GM23338 (cell line): Measurements from ENCODE around the gene MARK3. TPM values are rescaled to one million over a fixed set of nuclear protein-coding genes. Genes with fewer than 3 reads are reported as not detected.

Experiments
- ATAC-seq: fragments of 200-7000 bp; cut with Tn5 transposase; 3 replicates; pipeline ENCODE4 v1.9.1; 2020
- DNase-seq: peaks from one replicate; pipeline ENCODE4 v3.0.0-alpha.2; 2015; ENCODE audit warnings: low spot score
- H2AFZ ChIP-seq: fragments of 200-600 bp; sonication (generic); 2 replicates; pipeline ENCODE4 v1.8.0; 2016; ENCODE audit warnings: antibody characterized with exemption, mild to moderate bottlenecking, moderate library complexity
- H3F3A ChIP-seq: fragments of 200-600 bp; sonication (generic); replicated peaks from 2 replicates; pipeline ENCODE4 v1.8.0; 2017; ENCODE audit warnings: antibody characterized with exemption, mixed run types, low read depth
- H3K27ac ChIP-seq: fragments of 200-600 bp; sonication (generic); 2 replicates; pipeline ENCODE4 v1.6.1; 2016; ENCODE audit warnings: low read depth
- H3K27me3 ChIP-seq: fragments of 200-600 bp; sonication (generic); 2 replicates; pipeline ENCODE4 v1.8.0; 2016; ENCODE audit warnings: mild to moderate bottlenecking, mixed run types, moderate library complexity; ENCODE audit not compliant: insufficient read depth
- H3K36me3 ChIP-seq: fragments of 200-600 bp; sonication (generic); 2 replicates; pipeline ENCODE4 v1.8.0; 2016; ENCODE audit warnings: mild to moderate bottlenecking; ENCODE audit not compliant: insufficient read depth
- H3K4me1 ChIP-seq: fragments of 200-600 bp; sonication (generic); 2 replicates; pipeline ENCODE4 v1.8.0; 2016; ENCODE audit warnings: mild to moderate bottlenecking, moderate library complexity; ENCODE audit not compliant: insufficient read depth
- H3K4me2 ChIP-seq: fragments of 200-600 bp; sonication (generic); 2 replicates; pipeline ENCODE4 v1.7.1; 2017; ENCODE audit warnings: mixed run types
- H3K4me3 ChIP-seq: fragments of 200-600 bp; sonication (generic); 2 replicates; pipeline ENCODE4 v1.6.1; 2016; ENCODE audit warnings: mixed run types
- H3K79me2 ChIP-seq: fragments of 200-600 bp; sonication (generic); replicated peaks from 2 replicates; pipeline ENCODE4 v1.8.0; 2017; ENCODE audit warnings: mild to moderate bottlenecking; ENCODE audit not compliant: insufficient read depth
- H3K9me2 ChIP-seq: fragments of 200-600 bp; sonication (generic); 2 replicates; pipeline ENCODE4 v1.8.0; 2017; ENCODE audit not compliant: insufficient read depth
- H4K20me1 ChIP-seq: fragments of 200-600 bp; sonication (generic); replicated peaks from 2 replicates; pipeline ENCODE4 v1.8.0; 2017; ENCODE audit warnings: mild to moderate bottlenecking; ENCODE audit not compliant: insufficient read depth
- H3K27ac Mint-ChIP-seq: 2 replicates; pipeline ENCODE4 v1.8.0; 2020; ENCODE audit warnings: inconsistent platforms, mild to moderate bottlenecking, moderate library complexity, mixed read lengths
- H3K27me3 Mint-ChIP-seq: 3 replicates; pipeline ENCODE4 v1.8.0; 2022; ENCODE audit warnings: low read depth, mild to moderate bottlenecking, moderate library complexity, mixed read lengths, inconsistent platforms; ENCODE audit not compliant: insufficient read depth, poor library complexity
- H3K36me3 Mint-ChIP-seq: 3 replicates; pipeline ENCODE4 v1.8.0; 2021; ENCODE audit warnings: low read depth, mild to moderate bottlenecking, inconsistent platforms, moderate library complexity, mixed read lengths
- H3K4me1 Mint-ChIP-seq: 3 replicates; pipeline ENCODE4 v1.8.0; 2020; ENCODE audit warnings: mild to moderate bottlenecking, inconsistent platforms, mixed read lengths
- H3K4me3 Mint-ChIP-seq: 3 replicates; pipeline ENCODE4 v1.8.0; 2021; ENCODE audit warnings: moderate library complexity, mild to moderate bottlenecking, inconsistent platforms, mixed read lengths
- H3K9me3 Mint-ChIP-seq: 3 replicates; pipeline ENCODE4 v1.8.0; 2020; ENCODE audit warnings: moderate library complexity, mild to moderate bottlenecking, inconsistent platforms, mixed read lengths
- CREB1 ChIP-seq: fragments of 250-450 bp; sonication (Bioruptor Pico); IDR thresholded peaks from 2 replicates; pipeline ENCODE4 v1.5.0; 2020; ENCODE audit warnings: low read depth, mild to moderate bottlenecking, moderate library complexity
- ETS1 ChIP-seq: IDR thresholded peaks from 2 replicates; pipeline ENCODE4 v1.6.1; 2016; ENCODE audit warnings: antibody characterized with exemption
- EZH2 ChIP-seq: fragments of 200-600 bp; sonication (generic); IDR thresholded peaks from one replicate; pipeline ENCODE4 v1.8.0; 2017; ENCODE audit warnings: antibody characterized with exemption, mild to moderate bottlenecking, low read depth; ENCODE audit not compliant: unreplicated experiment
- EZH2phosphoT487 ChIP-seq: fragments of 200-600 bp; sonication (generic); IDR thresholded peaks from one replicate; pipeline ENCODE4 v1.8.1; 2018; ENCODE audit warnings: antibody characterized with exemption; ENCODE audit not compliant: unreplicated experiment
- JUNB ChIP-seq: IDR thresholded peaks from one replicate; pipeline ENCODE4 v1.6.1; 2016; ENCODE audit warnings: antibody characterized with exemption; ENCODE audit not compliant: unreplicated experiment
- NANOG ChIP-seq: IDR thresholded peaks from 2 replicates; pipeline ENCODE4 v1.6.1; 2016; ENCODE audit warnings: antibody characterized with exemption, borderline replicate concordance
- POLR2AphosphoS5 ChIP-seq: IDR thresholded peaks from 2 replicates; pipeline ENCODE4 v1.6.1; 2016; ENCODE audit warnings: antibody characterized with exemption, low read depth
- REST ChIP-seq: IDR thresholded peaks from one replicate; pipeline ENCODE4 v1.6.1; 2018; ENCODE audit warnings: antibody characterized with exemption; ENCODE audit not compliant: unreplicated experiment
- ZNF331 ChIP-seq: fragments of 250-450 bp; sonication (Bioruptor Pico); IDR thresholded peaks from 2 replicates; pipeline ENCODE4 v1.5.0; 2020; ENCODE audit warnings: low read depth, mild to moderate bottlenecking, moderate library complexity
- ZNF462 ChIP-seq: fragments of 250-450 bp; sonication (Bioruptor Pico); IDR thresholded peaks from 2 replicates; pipeline ENCODE4 v1.5.0; 2020; ENCODE audit warnings: mild to moderate bottlenecking, moderate library complexity
- polyA plus RNA-seq: library from polyadenylated mRNA; unstranded; fragments of >200 nt; fragmentation: Nextera tagmentation; extraction: Ambion mirVana; gene quantifications from 2 replicates; pipeline ENCODE4 v1.2.1, GENCODE V29; 2016
- total RNA-seq: library from RNA; depleted of rRNA; stranded (reverse); fragments of >200 nt; shearing (Covaris generic); gene quantifications from 2 replicates; pipeline ENCODE4 v1.2.3, GENCODE V29; 2014

Gene MARK3
- total and polyA plus RNA-seq, 2 experiments from 2014 or later, result 45.9 to 69.7 TPM

- Histone ChIP-seq H3F3A (no peaks in the 10 kb centered on the region; the same call in 1 of the 2 replicates), H2AFZ (no peak overlapping the region), H4K20me1 (peaks cover 24% of the 10 kb centered on the region), H3K27ac (peak overlapping the region; percentile 84), H3K4me2 (peak overlapping the region; percentile 11; the same call in 1 of the 2 replicates), H3K9me2 (no peaks in the 10 kb centered on the region), H3K79me2 (peaks cover 91% of the 10 kb centered on the region), H3K4me3 (no peak overlapping the region), H3K36me3 (no peaks in the 10 kb centered on the region), H3K4me1 (peaks cover 32% of the 10 kb centered on the region), H3K27me3 (no peaks in the 10 kb centered on the region)
- peaks cover 12% of the 10 kb centered on the region for H3K36me3 Mint-ChIP-seq
- H3K27me3 Mint-ChIP-seq, result peaks cover 3% of the 10 kb centered on the region
- peak overlapping the region; percentile 25 for H3K27ac Mint-ChIP-seq
- DNase-seq (peak; percentile 23), ATAC-seq (peak; percentile 49)
- H3K4me3 Mint-ChIP-seq, result no peak overlapping the region
- H3K9me3 Mint-ChIP-seq, result no peaks in the 10 kb centered on the region
- TF ChIP-seq POLR2AphosphoS5 (no peak), JUNB (no peak), NANOG (no peak), ZNF331 (no peak), REST (no peak), ETS1 (no peak), EZH2phosphoT487 (no peak), EZH2 (no peak), ZNF462 (no peak), CREB1 (CRISPR knock-in tag) (no peak)
- peaks cover 51% of the 10 kb centered on the region for H3K4me1 Mint-ChIP-seq
Observed at GRCh38 chr14:103401223-103402214, 16.3 kb downstream of the MARK3 start.
